CD4-positive, alpha-beta T cell treated with Interferon gamma for 1 hour (primary cell): Measurements from ENCODE around the gene GLRX.

Experiments
- DNase-seq: peaks from one replicate; pipeline ENCODE4 v3.0.0-alpha.2; 2020

Gene GLRX

GRCh38 chr5:95773335-95774059 is 49.0 kb downstream of the GLRX start:
- DNase-seq: peak; percentile 11

- no peak for DNase-seq
These were observed 50.6 kb downstream of the GLRX start for GRCh38 chr5:95771892-95772291.

GRCh38 chr5:95770830-95771708 is 51.5 kb downstream of the GLRX start:
- DNase-seq: no peak

- DNase-seq: no peak
These were observed 53.8 kb downstream of the GLRX start for GRCh38 chr5:95768731-95769130.

GRCh38 chr5:95763941-95764340 is 58.6 kb downstream of the GLRX start:
- no peak for DNase-seq
